H7 (cell line): ENCODE measurements around the gene SURF1. TPM values are rescaled to one million over a fixed set of nuclear protein-coding genes. Genes with fewer than 3 reads are reported as not detected.
"Not testable (repeated sequence)": the region's sequence is repeated elsewhere in the genome, so short reads cannot be mapped to it uniquely, and the experiment has no call there.

ENCODE experiments used
- DNase-seq: peaks from one replicate; pipeline ENCODE4 v3.0.0; 2012
- H3K27me3 ChIP-seq: 2 replicates; pipeline ENCODE4 v1.6.0; 2011; ENCODE audit warnings: mild to moderate bottlenecking, low read length; ENCODE audit not compliant: control insufficient read depth, insufficient read depth
- H3K36me3 ChIP-seq: replicated peaks from 2 replicates; pipeline ENCODE4 v1.5.1; 2011; ENCODE audit warnings: low read length; ENCODE audit not compliant: control insufficient read depth, insufficient read depth
- H3K4me3 ChIP-seq: 2 replicates; pipeline ENCODE4 v1.5.1; 2011; ENCODE audit warnings: low read depth, mild to moderate bottlenecking, control low read depth, low read length, moderate library complexity; ENCODE audit not compliant: insufficient read depth
- total RNA-seq: library from RNA; depleted of rRNA; stranded (reverse); fragments of >200 nt; shearing (Covaris generic); gene quantifications from 2 replicates; pipeline ENCODE4 v1.2.3, GENCODE V29; 2014

Gene SURF1
- total RNA-seq, 1 experiment from 2014 or later: 31.8 TPM

- peak overlapping the region; percentile 100 for H3K4me3 ChIP-seq
- peaks cover 67% of the 10 kb centered on the region for H3K36me3 ChIP-seq
- H3K27me3 ChIP-seq: no peaks in the 10 kb centered on the region
- peak; percentile 91 for DNase-seq
Measured at GRCh38 chr9:133347515-133347984, 8.7 kb downstream of the SURF1 start.

GRCh38 chr9:133346021-133346785 is 10.1 kb downstream of the SURF1 start:
- Histone ChIP-seq H3K4me3 (peak overlapping the region; percentile 100; the same call in 1 of the 2 replicates), H3K27me3 (no peaks in the 10 kb centered on the region), H3K36me3 (peaks cover 63% of the 10 kb centered on the region)
- no peak for DNase-seq

GRCh38 chr9:133345596-133345995 is 10.7 kb downstream of the SURF1 start:
- H3K4me3 ChIP-seq: no peak overlapping the region
- DNase-seq: no peak
- H3K36me3 ChIP-seq: peaks cover 63% of the 10 kb centered on the region
- no peaks in the 10 kb centered on the region for H3K27me3 ChIP-seq

GRCh38 chr9:133344979-133345378 is 11.3 kb downstream of the SURF1 start:
- no peak for DNase-seq

GRCh38 chr9:133344071-133344470 is 12.2 kb downstream of the SURF1 start:
- Histone ChIP-seq H3K36me3 (peaks cover 59% of the 10 kb centered on the region), H3K27me3 (no peaks in the 10 kb centered on the region), H3K4me3 (no peak overlapping the region)
- no peak for DNase-seq

More at GRCh38 chr9:133344979-133345378, 11.3 kb downstream of the SURF1 start:
- Histone ChIP-seq H3K36me3 (peaks cover 63% of the 10 kb centered on the region), H3K27me3 (no peaks in the 10 kb centered on the region), H3K4me3 (no peak overlapping the region)

- Histone ChIP-seq H3K36me3 (peaks cover 56% of the 10 kb centered on the region), H3K27me3 (no peaks in the 10 kb centered on the region)
- peak; percentile 80 for DNase-seq
Measured at GRCh38 chr9:133342570-133342969, 13.7 kb downstream of the SURF1 start.

GRCh38 chr9:133342069-133342406 is 14.2 kb downstream of the SURF1 start:
- Histone ChIP-seq H3K36me3 (peaks cover 56% of the 10 kb centered on the region), H3K4me3 (no peak overlapping the region), H3K27me3 (no peaks in the 10 kb centered on the region)
- peak; percentile 91 for DNase-seq

More at GRCh38 chr9:133342570-133342969, 13.7 kb downstream of the SURF1 start:
- H3K4me3 ChIP-seq: no peak overlapping the region

GRCh38 chr9:133341369-133342068 is 14.8 kb downstream of the SURF1 start:
- no peak for DNase-seq
- Histone ChIP-seq H3K27me3 (no peaks in the 10 kb centered on the region), H3K4me3 (no peak overlapping the region), H3K36me3 (peaks cover 56% of the 10 kb centered on the region)

- H3K27me3 ChIP-seq: no peaks in the 10 kb centered on the region
- no peak for DNase-seq
- peaks cover 55% of the 10 kb centered on the region for H3K36me3 ChIP-seq
Measured at GRCh38 chr9:133340916-133341315, 15.4 kb downstream of the SURF1 start.

GRCh38 chr9:133340256-133340655 is 16.0 kb downstream of the SURF1 start:
- Histone ChIP-seq H3K36me3 (peaks cover 49% of the 10 kb centered on the region), H3K4me3 (no peak overlapping the region), H3K27me3 (no peaks in the 10 kb centered on the region)
- DNase-seq: no peak

More at GRCh38 chr9:133340916-133341315, 15.4 kb downstream of the SURF1 start:
- no peak overlapping the region for H3K4me3 ChIP-seq

- no peak for DNase-seq
- no peaks in the 10 kb centered on the region for H3K27me3 ChIP-seq
- H3K4me3 ChIP-seq: no peak overlapping the region
- peaks cover 44% of the 10 kb centered on the region for H3K36me3 ChIP-seq
Measured at GRCh38 chr9:133339641-133340040, 16.6 kb downstream of the SURF1 start.

- H3K36me3 ChIP-seq: peaks cover 34% of the 10 kb centered on the region
- H3K4me3 ChIP-seq: peak within 1 kb of the TSS; percentile 94
- H3K27me3 ChIP-seq: no peaks in the 10 kb centered on the region
- DNase-seq: peak; percentile 97
Measured at GRCh38 chr9:133335924-133336811, 20.1 kb downstream of the SURF1 start, which contains the start of gene SURF6. TSS of gene SURF6 (minus strand) at chr9:133336188. CDS start at chr9:133336132, 56 bp downstream.

- peaks cover 26% of the 10 kb centered on the region for H3K36me3 ChIP-seq
- DNase-seq, H3K27me3 ChIP-seq: not testable (repeated sequence)
- H3K4me3 ChIP-seq: peak overlapping the region; percentile 94
Measured at GRCh38 chr9:133334888-133335287, 21.4 kb downstream of the SURF1 start.

- Histone ChIP-seq H3K27me3 (no peaks in the 10 kb centered on the region), H3K36me3 (peaks cover 24% of the 10 kb centered on the region), H3K4me3 (no peak overlapping the region)
- DNase-seq: no peak
Measured at GRCh38 chr9:133334161-133334560, 22.1 kb downstream of the SURF1 start.
